HepG2 (cell line): ENCODE data around the gene IQCH. TPM values are rescaled to one million over a fixed set of nuclear protein-coding genes. Genes with fewer than 3 reads are reported as not detected.

Experiments
- ATAC-seq: fragments of 200-7000 bp; cut with Tn5 transposase; 3 replicates; pipeline ENCODE4 v1.9.1; 2020; ENCODE audit warnings: mild to moderate bottlenecking, moderate library complexity
- BruUV-seq: library from RNA; stranded (reverse); fragments of 400-500 nt; replicated peaks from 2 replicates; lab custom pipeline; 2021; lab: Mats Ljungman, UMichigan
- CTCF ChIA-PET: fragments of 300-600 bp; formaldehyde crosslinking; extraction: SDS; loops from one replicate; lab custom pipeline; 2021; ENCODE audit warnings: low total read pairs, inconsistent platforms, low intra/inter-chr PET ratio; lab: Yijun Ruan, JAX
- POLR2A ChIA-PET: fragments of 350-600 bp; sonication (Branson Sonifier 250); formaldehyde crosslinking; loops from one replicate; lab custom pipeline; 2020; ENCODE audit warnings: antibody characterized with exemption, inconsistent platforms; lab: Yijun Ruan, JAX
- DNase-seq: peaks from one replicate; pipeline ENCODE4 v3.0.0-alpha.2; 2015; ENCODE audit warnings: low spot score
- FAIRE-seq: peaks from 3 replicates; lab custom pipeline; 2011; peaks lifted over from hg19 to GRCh38; lab: Jason Lieb, UNC
- H2AFZ ChIP-seq: one replicate; pipeline ENCODE4 v1.6.1; 2011; ENCODE audit warnings: low read length, inconsistent platforms
- H3K27ac ChIP-seq: fragments of 300-600 bp; 3 replicates; pipeline ENCODE4 v1.8.0; 2011; ENCODE audit warnings: mixed run types, mild to moderate bottlenecking, mixed read lengths, low read length, inconsistent platforms; ENCODE audit not compliant: insufficient read depth; ENCODE audit errors: extremely low read length
- H3K27me3 ChIP-seq, 2 experiments: fragments of 200-600 bp in 1 of 2; 2 replicates in 1 of 2; 3 replicates in 1 of 2; pipeline versions ENCODE4 v1.6.0 to v1.8.0; 2011; ENCODE audit warnings: low read length in 2 of 2, mild to moderate bottlenecking in 2 of 2, moderate library complexity in 2 of 2, inconsistent platforms in 1 of 2; ENCODE audit not compliant: insufficient read depth in 2 of 2, control insufficient read depth in 1 of 2
- H3K36me3 ChIP-seq, 2 experiments: fragments of 200-600 bp in 1 of 2; replicated peaks in 1 of 2; 2 replicates in 1 of 2; 3 replicates in 1 of 2; pipeline versions ENCODE4 v1.5.1 to v1.8.0; 2011; ENCODE audit warnings: low read length in 2 of 2, inconsistent platforms in 1 of 2; ENCODE audit not compliant: insufficient read depth in 2 of 2, control insufficient read depth in 1 of 2
- H3K4me1 ChIP-seq: 2 replicates; pipeline ENCODE4 v1.5.1; 2012; ENCODE audit warnings: low read length, inconsistent platforms; ENCODE audit not compliant: insufficient read depth
- H3K4me2 ChIP-seq: 2 replicates; pipeline ENCODE4 v1.6.0; 2011; ENCODE audit warnings: low read depth, low read length, inconsistent platforms
- H3K4me3 ChIP-seq, 3 experiments: fragments of 200-600 bp in 1 of 3; sonication (generic), shearing (Covaris generic) in 1 of 3; replicated peaks in 1 of 3; 2 replicates each; pipeline ENCODE4 v1.5.1; 2011 to 2016; ENCODE audit warnings: low read length in 3 of 3, inconsistent platforms in 2 of 3, low read depth in 2 of 3, mild to moderate bottlenecking in 2 of 3, control low read depth in 1 of 3, mixed read lengths in 1 of 3; ENCODE audit not compliant: insufficient read depth in 1 of 3
- H3K79me2 ChIP-seq: one replicate; pipeline ENCODE4 v1.6.1; 2011; ENCODE audit warnings: low read length, inconsistent platforms; ENCODE audit not compliant: insufficient read depth
- H3K9ac ChIP-seq: 2 replicates; pipeline ENCODE4 v1.6.0; 2011; ENCODE audit warnings: mild to moderate bottlenecking, low read depth, low read length, inconsistent platforms; ENCODE audit not compliant: insufficient read depth
- H3K9me3 ChIP-seq: 2 replicates; pipeline ENCODE4 v1.5.1; 2012; ENCODE audit warnings: mild to moderate bottlenecking, low read length
- H4K20me1 ChIP-seq: 2 replicates; pipeline ENCODE4 v1.6.0; 2011; ENCODE audit warnings: inconsistent platforms, mild to moderate bottlenecking, low read length, moderate library complexity; ENCODE audit not compliant: insufficient read depth
- ERF ChIP-seq: IDR thresholded peaks from 2 replicates; pipeline ENCODE4 v1.6.1; 2018; ENCODE audit warnings: missing biosample characterization, missing genetic modification reagents
- GRHL1 ChIP-seq: sonication (generic); formaldehyde crosslinking; conservative IDR thresholded peaks from 2 replicates; pipeline ENCODE4 v1.8.0; 2022; ENCODE audit warnings: missing genetic modification reagents
- KDM5A ChIP-seq: fragments of 200-600 bp; sonication (generic); IDR thresholded peaks from 2 replicates; pipeline ENCODE4 v1.7.0; 2018; ENCODE audit warnings: antibody characterized with exemption, mild to moderate bottlenecking, low read length, borderline replicate concordance
- MAF1 ChIP-seq: sonication (generic); formaldehyde crosslinking; IDR thresholded peaks from 2 replicates; pipeline ENCODE4 v1.5.0; 2020; ENCODE audit warnings: missing genetic modification reagents, borderline replicate concordance
- MEIS1 ChIP-seq: sonication (generic); formaldehyde crosslinking; IDR thresholded peaks from 2 replicates; pipeline ENCODE4 v1.9.0; 2021; ENCODE audit warnings: mild to moderate bottlenecking, missing genetic modification reagents, moderate library complexity, borderline replicate concordance
- NCOA2 ChIP-seq: sonication (generic); formaldehyde crosslinking; IDR thresholded peaks from 2 replicates; pipeline ENCODE4 v1.8.0; 2022; ENCODE audit warnings: inconsistent platforms
- UBTF ChIP-seq: sonication (generic); formaldehyde crosslinking; IDR thresholded peaks from 2 replicates; pipeline ENCODE4 v1.4.0; 2020; ENCODE audit warnings: mild to moderate bottlenecking, missing genetic modification reagents
- ZBTB46 ChIP-seq: sonication (generic); formaldehyde crosslinking; IDR thresholded peaks from 2 replicates; pipeline ENCODE4 v1.4.0; 2020; ENCODE audit warnings: mild to moderate bottlenecking, missing genetic modification reagents, borderline replicate concordance
- ZMYM3 ChIP-seq: sonication (generic); formaldehyde crosslinking; IDR thresholded peaks from 2 replicates; pipeline ENCODE4 v1.5.1; 2020; ENCODE audit warnings: mild to moderate bottlenecking, missing genetic modification reagents
- ZNF230 ChIP-seq: sonication (generic); formaldehyde crosslinking; IDR thresholded peaks from 2 replicates; pipeline ENCODE4 v1.4.0; 2020; ENCODE audit warnings: mild to moderate bottlenecking, missing genetic modification reagents
- ZNF331 ChIP-seq: sonication (generic); formaldehyde crosslinking; IDR thresholded peaks from 2 replicates; pipeline ENCODE4 v1.4.0; 2020; ENCODE audit warnings: missing genetic modification reagents
- ZNF557 ChIP-seq: sonication (generic); formaldehyde crosslinking; IDR thresholded peaks from 2 replicates; pipeline ENCODE4 v1.4.0; 2020; ENCODE audit warnings: missing genetic modification reagents
- ZNF776 ChIP-seq: sonication (generic); formaldehyde crosslinking; IDR thresholded peaks from 2 replicates; pipeline ENCODE4 v1.4.0; 2020; ENCODE audit warnings: mild to moderate bottlenecking, missing genetic modification reagents
- ZNF850 ChIP-seq: sonication (generic); formaldehyde crosslinking; conservative IDR thresholded peaks from 2 replicates; pipeline ENCODE4 v1.9.0; 2021; ENCODE audit warnings: mild to moderate bottlenecking, missing genetic modification reagents
- ZNF879 ChIP-seq: sonication (generic); formaldehyde crosslinking; IDR thresholded peaks from 2 replicates; pipeline ENCODE4 v1.8.1; 2023; ENCODE audit warnings: missing genetic modification reagents
- WGBS: methylation state at CpG from one replicate; pipeline ENCODE4 v1.1.6; 2017; ENCODE audit warnings: low lambda C conversion rate; 5-methylcytosine and 5-hydroxymethylcytosine counted together
- in situ Hi-C: cut with HindIII; loops from 2 replicates; pipeline ENCODE4 v1.10.0; 2017; ENCODE audit warnings: low pct_unique_long_range_greater_than_20kb; ENCODE audit not compliant: extremely low pct_ligation_motif_present
- intact Hi-C: fragments of 100-400 bp; cut with micrococcal nuclease; formaldehyde crosslinking; loops from one replicate; pipeline ENCODE4 v1.10.0; 2022; ENCODE audit not compliant: unreplicated experiment
- polyA plus RNA-seq, 8 experiments: library from polyadenylated mRNA; depleted of rRNA in 3 of 8; stranded (reverse) in 7 of 8; unstranded in 1 of 8; fragments of >200 nt; fragmentation: Illumina TruSeq in 4 of 8; extraction: Trizol in 4 of 8; gene quantifications; 2 replicates each; pipeline versions ENCODE4 v1.2.1 to v1.2.3, GENCODE V29; 2011 to 2016; ENCODE audit warnings: low read depth in 4 of 8, missing spikeins in 1 of 8, mixed read lengths in 1 of 8; ENCODE audit not compliant: insufficient read depth in 1 of 8
- total RNA-seq, 5 experiments: library from RNA; depleted of rRNA; stranded (reverse); fragments of >200 nt; fragmentation: Illumina TruSeq; extraction: Trizol; gene quantifications; 2 replicates each; pipeline ENCODE4 v1.2.3, GENCODE V29; 2016; ENCODE audit warnings: low read depth in 1 of 5
- TF ChIP-seq, protein P1 (sequence below): sonication (generic); formaldehyde crosslinking; conservative IDR thresholded peaks from 2 replicates; pipeline ENCODE4 v1.5.0; 2020; ENCODE audit warnings: missing genetic modification reagents
- TF ChIP-seq, protein P2 (sequence below): sonication (generic); formaldehyde crosslinking; IDR thresholded peaks from 2 replicates; pipeline ENCODE4 v1.5.0; 2020; ENCODE audit warnings: missing genetic modification reagents

The IQCH gene
- total and polyA plus RNA-seq, 2 of the 13 experiments (the other 11 are each of a cell fraction or from before 2014, with no cell fraction given), result 0.16 to 0.55 TPM

GRCh38 chr15:67372543-67372942, 118.0 kb downstream of the IQCH start:
- Histone ChIP-seq H3K36me3 (no peaks in the 10 kb centered on the region), H3K4me1 (no peaks in the 10 kb centered on the region), H3K9ac (no peak overlapping the region), H3K4me2 (no peak overlapping the region), H3K9me3 (no peaks in the 10 kb centered on the region), H3K4me3 (no peak overlapping the region), H3K79me2 (no peaks in the 10 kb centered on the region), H2AFZ (no peak overlapping the region), H4K20me1 (no peaks in the 10 kb centered on the region), H3K27ac (no peak overlapping the region), H3K27me3 (peaks cover 2 to 9% of the 10 kb centered on the region in 2 experiments; a peak in 2 of 5 replicates)
- ChIA-PET CTCF (no interaction called here), POLR2A (no interaction called here)
- DNase-seq, result no peak
- no peak for ATAC-seq
- WGBS, result 29% methylated on average over 8 of the region's 8 CpGs
- BruUV-seq, result no TSS peak
- in situ Hi-C loops, result no loop called here
- TF ChIP-seq ZNF879 (CRISPR knock-in tag), result no peak
- no peak for TF ChIP-seq ZNF557 (CRISPR knock-in tag)
- no peak for TF ChIP-seq ZNF230
- TF ChIP-seq UBTF (CRISPR knock-in tag), result no peak
- TF ChIP-seq MEIS1, result no peak
- TF ChIP-seq KDM5A, result no peak
- no peak for TF ChIP-seq ZNF850 (CRISPR knock-in tag)
- no peak for TF ChIP-seq GRHL1 (CRISPR knock-in tag)
- no peak for TF ChIP-seq ZMYM3 (CRISPR knock-in tag)
- no peak for TF ChIP-seq ZNF776 (CRISPR knock-in tag)
- TF ChIP-seq, protein P1, sequence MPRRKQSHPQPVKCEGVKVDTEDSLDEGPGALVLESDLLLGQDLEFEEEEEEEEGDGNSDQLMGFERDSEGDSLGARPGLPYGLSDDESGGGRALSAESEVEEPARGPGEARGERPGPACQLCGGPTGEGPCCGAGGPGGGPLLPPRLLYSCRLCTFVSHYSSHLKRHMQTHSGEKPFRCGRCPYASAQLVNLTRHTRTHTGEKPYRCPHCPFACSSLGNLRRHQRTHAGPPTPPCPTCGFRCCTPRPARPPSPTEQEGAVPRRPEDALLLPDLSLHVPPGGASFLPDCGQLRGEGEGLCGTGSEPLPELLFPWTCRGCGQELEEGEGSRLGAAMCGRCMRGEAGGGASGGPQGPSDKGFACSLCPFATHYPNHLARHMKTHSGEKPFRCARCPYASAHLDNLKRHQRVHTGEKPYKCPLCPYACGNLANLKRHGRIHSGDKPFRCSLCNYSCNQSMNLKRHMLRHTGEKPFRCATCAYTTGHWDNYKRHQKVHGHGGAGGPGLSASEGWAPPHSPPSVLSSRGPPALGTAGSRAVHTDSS (CRISPR knock-in tag), result no peak
- TF ChIP-seq NCOA2 (CRISPR knock-in tag), result no peak
- no peak for TF ChIP-seq MAF1 (CRISPR knock-in tag)
- TF ChIP-seq, protein P2, sequence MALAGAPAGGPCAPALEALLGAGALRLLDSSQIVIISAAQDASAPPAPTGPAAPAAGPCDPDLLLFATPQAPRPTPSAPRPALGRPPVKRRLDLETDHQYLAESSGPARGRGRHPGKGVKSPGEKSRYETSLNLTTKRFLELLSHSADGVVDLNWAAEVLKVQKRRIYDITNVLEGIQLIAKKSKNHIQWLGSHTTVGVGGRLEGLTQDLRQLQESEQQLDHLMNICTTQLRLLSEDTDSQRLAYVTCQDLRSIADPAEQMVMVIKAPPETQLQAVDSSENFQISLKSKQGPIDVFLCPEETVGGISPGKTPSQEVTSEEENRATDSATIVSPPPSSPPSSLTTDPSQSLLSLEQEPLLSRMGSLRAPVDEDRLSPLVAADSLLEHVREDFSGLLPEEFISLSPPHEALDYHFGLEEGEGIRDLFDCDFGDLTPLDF (CRISPR knock-in tag), result no peak
- no peak for TF ChIP-seq ZNF331
- no peak for TF ChIP-seq ERF (CRISPR knock-in tag)
- no peak for TF ChIP-seq ZBTB46 (CRISPR knock-in tag)
- intact Hi-C loops, result no loop called here
- no peak for FAIRE-seq
